ENCODE data around the gene ASB2. TPM values are rescaled to one million over a fixed set of nuclear protein-coding genes. Genes with fewer than 3 reads are reported as not detected.

ASB2 gene
- total and polyA plus RNA-seq, 2 donors (not counting 1 experiment from before 2014, with no cell fraction given): 0.99 to 1.5 TPM

GRCh38 chr14:93974833-93975232 is 1.5 kb downstream of the ASB2 start:
- no peaks in the 10 kb centered on the region for H4K20me1 ChIP-seq (ENCODE audit: control insufficient read depth, extremely low read depth, insufficient read depth, low read length)
- H2AFZ ChIP-seq (ENCODE audit: low read length): no peak overlapping the region
- DNase-seq (ENCODE audit: low read depth in 2 of 2): no peak
- H3K4me2 ChIP-seq (ENCODE audit: extremely low read depth, insufficient read depth, low read length): no peak overlapping the region
- no peaks in the 10 kb centered on the region for H3K36me3 ChIP-seq (ENCODE audit: control insufficient read depth, insufficient read depth, low read length)
- H3K27me3 ChIP-seq (ENCODE audit: control insufficient read depth, insufficient read depth, low read length): no peaks in the 10 kb centered on the region
- no peak overlapping the region for H3K4me3 ChIP-seq (replicated peaks in 1 of 4; ENCODE audit: control extremely low read depth in 1 of 4, insufficient read depth in 1 of 4, low read depth in 3 of 4, low read length in 4 of 4)
- H3K79me2 ChIP-seq (ENCODE audit: control insufficient read depth, insufficient read depth, low read length): no peaks in the 10 kb centered on the region
- no peaks in the 10 kb centered on the region for H3K9me3 ChIP-seq (ENCODE audit: control insufficient read depth, insufficient read depth, low read depth, low read length)
- H3K4me1 ChIP-seq (ENCODE audit: control insufficient read depth, extremely low read depth, insufficient read depth, low read length): no peaks in the 10 kb centered on the region
- H3K9ac ChIP-seq (ENCODE audit: insufficient read depth, low read length): no peak overlapping the region
- TF ChIP-seq CTCF (conservative IDR thresholded peaks at IDR 0.05 in 1 of 2, IDR thresholded peaks at IDR 0.05 in 1 of 2; ENCODE audit: low read depth in 1 of 2, low read length in 2 of 2) (no peak), EZH2 (IDR thresholded peaks at IDR 0.05; ENCODE audit: low read length, missing control alignments) (no peak)
- no peak overlapping the region for H3K27ac ChIP-seq (ENCODE audit: insufficient read depth, low read length)

- no peaks in the 10 kb centered on the region for H3K27me3 ChIP-seq (ENCODE audit: control insufficient read depth, insufficient read depth, low read length)
- no peaks in the 10 kb centered on the region for H4K20me1 ChIP-seq (ENCODE audit: control insufficient read depth, extremely low read depth, insufficient read depth, low read length)
- no peak overlapping the region for H3K4me2 ChIP-seq (ENCODE audit: extremely low read depth, insufficient read depth, low read length)
- no peak overlapping the region for H3K4me3 ChIP-seq (replicated peaks in 1 of 4; ENCODE audit: control extremely low read depth in 1 of 4, insufficient read depth in 1 of 4, low read depth in 3 of 4, low read length in 4 of 4)
- no peak overlapping the region for H2AFZ ChIP-seq (ENCODE audit: low read length)
- no peak overlapping the region for H3K27ac ChIP-seq (ENCODE audit: insufficient read depth, low read length)
- no peak for DNase-seq (ENCODE audit: low read depth in 2 of 2)
- H3K9ac ChIP-seq (ENCODE audit: insufficient read depth, low read length): no peak overlapping the region
- H3K36me3 ChIP-seq (ENCODE audit: control insufficient read depth, insufficient read depth, low read length): no peaks in the 10 kb centered on the region
- TF ChIP-seq EZH2 (IDR thresholded peaks at IDR 0.05; ENCODE audit: low read length, missing control alignments) (no peak), CTCF (conservative IDR thresholded peaks at IDR 0.05 in 1 of 2, IDR thresholded peaks at IDR 0.05 in 1 of 2; ENCODE audit: low read depth in 1 of 2, low read length in 2 of 2) (no peak)
- no peaks in the 10 kb centered on the region for H3K4me1 ChIP-seq (ENCODE audit: control insufficient read depth, extremely low read depth, insufficient read depth, low read length)
- H3K79me2 ChIP-seq (ENCODE audit: control insufficient read depth, insufficient read depth, low read length): no peaks in the 10 kb centered on the region
- no peaks in the 10 kb centered on the region for H3K9me3 ChIP-seq (ENCODE audit: control insufficient read depth, insufficient read depth, low read depth, low read length)
Measured at GRCh38 chr14:93974299-93974698, 2.1 kb downstream of the ASB2 start.

- H3K4me1 ChIP-seq (ENCODE audit: control insufficient read depth, extremely low read depth, insufficient read depth, low read length): no peaks in the 10 kb centered on the region
- TF ChIP-seq EZH2 (IDR thresholded peaks at IDR 0.05; ENCODE audit: low read length, missing control alignments) (no peak), CTCF (conservative IDR thresholded peaks at IDR 0.05 in 1 of 2, IDR thresholded peaks at IDR 0.05 in 1 of 2; ENCODE audit: low read depth in 1 of 2, low read length in 2 of 2) (no peak)
- H3K36me3 ChIP-seq (ENCODE audit: control insufficient read depth, insufficient read depth, low read length): no peaks in the 10 kb centered on the region
- no peaks in the 10 kb centered on the region for H3K27me3 ChIP-seq (ENCODE audit: control insufficient read depth, insufficient read depth, low read length)
- H3K4me2 ChIP-seq (ENCODE audit: extremely low read depth, insufficient read depth, low read length): no peak overlapping the region
- H3K27ac ChIP-seq (ENCODE audit: insufficient read depth, low read length): no peak overlapping the region
- no peak for DNase-seq (ENCODE audit: low read depth in 2 of 2)
- H3K9ac ChIP-seq (ENCODE audit: insufficient read depth, low read length): no peak overlapping the region
- H3K4me3 ChIP-seq (replicated peaks in 1 of 4; ENCODE audit: control extremely low read depth in 1 of 4, insufficient read depth in 1 of 4, low read depth in 3 of 4, low read length in 4 of 4): no peak overlapping the region
- no peaks in the 10 kb centered on the region for H4K20me1 ChIP-seq (ENCODE audit: control insufficient read depth, extremely low read depth, insufficient read depth, low read length)
- H3K79me2 ChIP-seq (ENCODE audit: control insufficient read depth, insufficient read depth, low read length): no peaks in the 10 kb centered on the region
- no peak overlapping the region for H2AFZ ChIP-seq (ENCODE audit: low read length)
- H3K9me3 ChIP-seq (ENCODE audit: control insufficient read depth, insufficient read depth, low read depth, low read length): no peaks in the 10 kb centered on the region
Measured at GRCh38 chr14:93973607-93974006, 2.8 kb downstream of the ASB2 start.
